HG02970 (cell line): Measurements from ENCODE around the gene GM2A.

ENCODE experiments used
- ATAC-seq: cut with Tn5 transposase; IDR thresholded peaks from one replicate; pipeline ENCODE4 v1.9.1; 2021; ENCODE audit warnings: mild to moderate bottlenecking, moderate library complexity, moderate number of reproducible peaks; ENCODE audit not compliant: unreplicated experiment, low FRiP score

Gene GM2A

GRCh38 chr5:151252762-151253604, at the start of gene GM2A:
TSS of gene GM2A (plus strand) at chr5:151253185. CDS start at chr5:151253217, 32 bp downstream.
- ATAC-seq: peak; percentile 88

- ATAC-seq: no peak
Measured at GRCh38 chr5:151204051-151204450, 48.9 kb upstream of the GM2A start.

GRCh38 chr5:151205411-151205810, 47.6 kb upstream of the GM2A start:
- ATAC-seq: no peak

GRCh38 chr5:151208481-151208914, 44.5 kb upstream of the GM2A start:
- no peak for ATAC-seq

- no peak for ATAC-seq
Measured at GRCh38 chr5:151212406-151212798, 40.6 kb upstream of the GM2A start.

GRCh38 chr5:151213803-151214613, 39.0 kb upstream of the GM2A start:
- peak; percentile 78 for ATAC-seq

GRCh38 chr5:151214614-151215545, 38.1 kb upstream of the GM2A start:
- peak; percentile 46 for ATAC-seq

GRCh38 chr5:151215546-151215880, 37.5 kb upstream of the GM2A start:
- no peak for ATAC-seq

GRCh38 chr5:151216781-151217180, 36.2 kb upstream of the GM2A start:
- ATAC-seq: no peak

- ATAC-seq: no peak
Measured at GRCh38 chr5:151218177-151218576, 34.8 kb upstream of the GM2A start.

GRCh38 chr5:151219138-151219537, 33.8 kb upstream of the GM2A start:
- no peak for ATAC-seq

GRCh38 chr5:151219789-151220188, 33.2 kb upstream of the GM2A start:
- ATAC-seq: no peak

GRCh38 chr5:151221574-151221973, 31.4 kb upstream of the GM2A start:
- ATAC-seq: no peak

GRCh38 chr5:151222054-151222789, 30.8 kb upstream of the GM2A start:
- no peak for ATAC-seq

GRCh38 chr5:151222790-151223446, 30.1 kb upstream of the GM2A start:
- no peak for ATAC-seq

GRCh38 chr5:151223447-151224264, 29.3 kb upstream of the GM2A start, which contains the start of gene CCDC69:
TSS of gene CCDC69 (minus strand) at chr5:151224092. CDS start at chr5:151223970, 122 bp downstream.
- ATAC-seq: peak; percentile 63

GRCh38 chr5:151224372-151224771, 28.6 kb upstream of the GM2A start:
- ATAC-seq: peak; percentile 18

- ATAC-seq: no peak
Measured at GRCh38 chr5:151225071-151225470, 27.9 kb upstream of the GM2A start.
